Cardiac septum (tissue), 1 donor: Measurements from ENCODE around the gene SLC34A3. TPM values are rescaled to one million over a fixed set of nuclear protein-coding genes. Genes with fewer than 3 reads are reported as not detected.

ENCODE experiments used
- DNase-seq: peaks from one replicate; pipeline ENCODE4 v3.0.0-alpha.2; 2020; ENCODE audit warnings: low spot score
- intact Hi-C: fragments of 100-400 bp; cut with DNase I; formaldehyde crosslinking; loops from one replicate; pipeline ENCODE4 v1.14.0; 2022
- total RNA-seq: library from RNA; stranded (reverse); fragmentation: NEBNext Ultra II Directional; extraction: Animal tissue kit (Norgen Biotek cat#: 25700); gene quantifications from one replicate; pipeline ENCODE4 v1.2.1, GENCODE V29; 2021
- donor health status: DM: no; HTN: no; CAD: no.

Gene SLC34A3
- total RNA-seq, 1 donor from 2014 or later: not detected

DNA sequence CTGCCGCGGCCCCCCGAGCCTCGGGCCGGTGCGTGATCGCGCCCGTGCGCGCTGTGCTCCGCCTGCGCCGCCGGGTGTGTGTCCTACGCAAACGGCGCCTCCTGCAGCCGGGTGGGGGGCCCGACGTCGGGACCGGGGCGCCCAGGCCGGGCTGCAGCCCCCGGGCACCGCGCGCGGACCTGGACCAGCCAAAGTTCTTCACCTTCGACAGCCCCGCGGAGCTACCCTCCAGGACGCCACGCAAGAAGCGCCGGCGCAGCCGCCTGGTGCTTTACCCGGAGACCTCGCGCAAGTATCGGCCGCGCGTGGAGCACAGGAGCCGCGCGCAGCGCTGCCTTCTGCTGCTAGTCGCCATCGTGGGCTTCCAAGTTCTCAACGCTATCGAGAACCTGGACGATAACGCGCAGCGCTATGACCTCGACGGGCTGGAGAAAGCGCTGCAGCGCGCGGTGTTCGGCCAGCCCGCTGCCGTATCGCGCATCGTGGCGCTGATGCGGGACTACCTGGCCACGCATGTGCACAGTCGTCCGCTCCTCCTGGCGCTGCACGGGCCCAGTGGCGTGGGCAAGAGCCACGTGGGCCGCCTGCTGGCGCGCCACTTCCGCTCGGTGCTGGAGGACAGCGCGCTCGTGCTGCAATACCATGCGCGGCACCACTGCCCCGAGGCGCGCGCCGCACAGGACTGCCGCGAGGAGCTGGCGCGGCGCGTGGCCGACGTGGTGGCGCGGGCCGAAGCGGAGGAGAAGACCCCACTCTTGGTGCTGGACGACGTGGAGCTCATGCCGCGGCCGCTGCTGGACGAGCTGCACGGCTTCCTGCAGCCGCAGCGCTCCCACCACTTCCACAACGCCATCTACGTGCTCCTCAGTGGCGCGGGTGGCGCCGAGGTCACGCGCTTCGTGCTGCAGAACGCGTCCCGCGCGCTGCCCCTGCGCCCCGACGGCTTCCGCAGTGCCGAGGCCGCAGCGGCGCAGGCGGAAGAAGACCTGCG, 48.3 kb downstream of the SLC34A3 start:
- intact Hi-C loops: no loop called here
- no peak for DNase-seq

DNA sequence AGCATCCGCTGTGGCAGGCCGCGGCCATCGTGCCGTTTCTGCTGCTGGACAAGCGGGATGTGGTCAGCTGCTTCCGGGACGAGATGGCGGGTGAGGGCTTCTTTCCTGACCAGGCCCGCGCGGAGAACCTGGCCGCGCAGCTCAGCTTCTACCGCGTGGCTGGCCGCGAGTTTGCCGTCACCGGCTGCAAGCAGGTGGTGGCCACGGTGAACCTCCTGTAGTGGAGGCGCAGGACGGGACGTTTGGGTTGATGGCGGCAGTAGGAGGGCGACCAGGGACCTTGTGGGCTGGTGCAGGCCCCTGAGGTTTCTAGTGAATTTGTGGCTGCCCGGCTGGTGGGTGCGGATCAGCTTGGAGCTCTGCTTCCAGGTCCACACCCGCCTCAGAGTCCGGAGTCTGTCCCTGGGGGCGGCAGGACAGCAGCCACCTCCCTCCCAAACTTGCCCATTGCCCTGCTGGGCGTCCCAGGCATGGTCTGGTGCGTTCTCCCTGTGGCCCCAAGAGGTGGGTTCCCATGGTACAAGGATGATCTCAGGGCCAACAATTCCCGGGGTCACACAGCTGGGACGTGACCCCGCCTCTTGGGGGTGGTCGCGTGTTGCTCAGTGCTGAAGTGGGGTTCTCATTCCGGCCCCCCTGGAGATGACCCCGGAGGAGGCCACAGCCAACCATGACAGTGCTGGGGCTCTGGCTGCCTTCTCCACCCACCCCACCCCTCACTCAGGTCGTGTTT, 49.2 kb downstream of the SLC34A3 start:
- intact Hi-C loops: loop anchor here (5.0 kb wide), 1 partner anchor 167 kb away; no protein-coding TSS in a partner anchor
- DNase-seq: no peak

DNA sequence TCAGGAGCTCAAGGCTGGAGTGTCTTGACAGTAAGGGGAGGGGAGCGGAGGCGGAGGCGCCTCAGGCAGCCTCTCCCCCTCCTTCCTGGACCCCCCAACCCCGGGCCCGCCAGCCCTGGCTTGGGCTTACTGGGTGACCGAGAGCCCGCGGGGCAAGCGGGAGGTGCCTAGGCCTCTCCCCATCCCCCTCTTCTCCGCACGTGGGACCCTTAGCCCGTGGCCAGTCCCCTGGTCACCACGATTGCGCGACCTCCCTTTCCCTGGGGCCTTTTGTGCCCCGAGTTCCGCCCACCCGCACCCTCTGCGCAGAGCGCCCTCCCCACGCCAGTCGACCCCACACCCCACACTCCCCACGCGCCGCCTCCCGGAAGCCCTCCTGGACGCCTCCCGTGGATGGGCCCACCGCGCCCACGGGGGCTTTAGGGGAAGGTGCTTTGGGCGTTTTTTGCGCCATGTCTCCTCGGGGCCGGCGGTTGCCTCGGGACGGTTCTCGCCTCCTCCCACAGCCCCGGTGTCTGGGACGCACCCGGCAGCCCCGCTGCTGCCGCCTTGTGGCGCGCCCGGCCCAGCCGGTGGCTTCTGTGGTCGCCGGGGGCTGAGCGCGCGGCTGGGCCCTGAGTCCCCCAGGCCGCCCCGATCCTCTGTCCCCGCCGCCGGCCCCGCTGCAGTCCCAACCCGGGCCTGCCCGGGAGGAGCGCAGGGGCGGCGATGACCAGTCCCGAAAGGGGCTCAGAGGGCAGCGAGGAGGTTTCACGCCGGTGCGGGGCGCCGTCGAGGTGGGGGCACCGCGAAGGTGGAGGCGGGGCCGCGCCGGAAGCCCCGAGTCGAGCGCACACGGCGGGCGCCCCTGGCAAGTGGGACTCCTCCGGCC, 50.0 kb downstream of the SLC34A3 start:
- no peak for DNase-seq
- intact Hi-C loops: loop anchor here (5.0 kb wide), 1 partner anchor 167 kb away; no protein-coding TSS in a partner anchor

DNA sequence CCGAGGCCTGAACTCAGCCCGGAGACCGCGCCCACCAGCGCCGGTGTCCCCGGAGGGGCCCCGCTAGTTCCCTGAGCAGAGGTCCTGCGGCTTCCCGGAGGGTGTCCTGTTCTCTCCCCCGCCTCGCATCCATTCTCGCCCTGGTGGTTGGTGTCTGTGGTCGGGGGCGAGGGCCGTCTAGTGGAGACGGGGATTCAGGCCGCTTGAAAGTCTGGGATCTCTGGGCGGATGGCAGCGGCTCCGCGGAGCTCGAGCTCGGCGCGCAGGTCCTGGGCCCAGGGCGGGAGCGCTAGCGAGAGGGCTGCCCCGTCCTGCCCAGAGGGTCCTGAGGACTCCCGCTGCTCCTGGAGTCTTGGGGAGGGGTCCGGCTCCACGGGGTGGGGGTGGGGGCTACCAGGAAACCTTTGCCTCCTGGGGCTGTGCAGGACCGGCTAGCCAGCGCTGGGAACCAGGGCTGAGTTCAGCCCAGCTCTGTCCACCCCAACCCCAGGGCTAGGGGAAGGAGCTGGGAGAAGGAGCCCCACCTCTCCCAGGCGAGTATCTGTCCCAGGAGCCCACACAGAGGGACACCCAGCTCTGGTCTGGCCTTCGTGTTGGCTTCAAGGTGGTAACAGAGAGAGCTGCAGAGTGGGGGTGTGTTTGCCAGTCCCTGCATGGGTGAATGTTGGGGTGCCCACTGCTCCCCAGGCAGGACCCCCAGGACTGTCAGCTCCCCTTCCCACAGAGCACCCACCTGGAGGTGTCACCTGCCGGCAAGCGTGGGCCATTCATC, 50.8 kb downstream of the SLC34A3 start:
- intact Hi-C loops: loop anchor here (5.0 kb wide), 1 partner anchor 166 kb away; no protein-coding TSS in a partner anchor
- DNase-seq: peak; percentile 73

Other genes starting within 250 kb of the SLC34A3 start
- gene LCNL1, start 247.9 kb upstream of the SLC34A3 start, total RNA-seq: 5.9 TPM
- gene PAXX, start 238.5 kb upstream of the SLC34A3 start, total RNA-seq: 26.0 TPM
- gene CLIC3, start 234.3 kb upstream of the SLC34A3 start, total RNA-seq: 12.9 TPM
- 41.5 TPM for gene ABCA2, start 202.7 kb upstream of the SLC34A3 start, total RNA-seq
- gene FUT7, start 198.8 kb upstream of the SLC34A3 start, total RNA-seq: 0.22 TPM
- gene NPDC1, start 184.7 kb upstream of the SLC34A3 start, total RNA-seq: 96.4 TPM
- 0.92 TPM for gene ENTPD2, start 176.8 kb upstream of the SLC34A3 start, total RNA-seq
- 0.11 TPM for gene SAPCD2, start 160.3 kb upstream of the SLC34A3 start, total RNA-seq
- gene UAP1L1, start 153.4 kb upstream of the SLC34A3 start, total RNA-seq: 6.5 TPM
- 27.2 TPM for gene MAN1B1, start 143.9 kb upstream of the SLC34A3 start, total RNA-seq
- 150 TPM for gene DPP7, start 116.2 kb upstream of the SLC34A3 start, total RNA-seq
- gene GRIN1, start 91.7 kb upstream of the SLC34A3 start, total RNA-seq: not detected
- gene LRRC26, start 60.9 kb upstream of the SLC34A3 start, total RNA-seq: not detected
- not detected for gene TMEM210, start 58.8 kb upstream of the SLC34A3 start, total RNA-seq
- 32.5 TPM for gene ANAPC2, start 42.3 kb upstream of the SLC34A3 start, total RNA-seq
- gene SSNA1, start 42.2 kb upstream of the SLC34A3 start, total RNA-seq: 59.5 TPM
- gene TPRN, start 30.2 kb upstream of the SLC34A3 start, total RNA-seq: 13.5 TPM
- gene TMEM203, start 25.3 kb upstream of the SLC34A3 start, total RNA-seq: 40.6 TPM
- 8.0 TPM for gene NDOR1, start 25.2 kb upstream of the SLC34A3 start, total RNA-seq
- gene RNF208, start 8.7 kb upstream of the SLC34A3 start, total RNA-seq: 22.2 TPM
- not detected for gene CYSRT1, start 5.7 kb upstream of the SLC34A3 start, total RNA-seq
- gene RNF224, start 3.4 kb upstream of the SLC34A3 start, total RNA-seq: not detected
- gene TUBB4B, start 10.4 kb downstream of the SLC34A3 start, total RNA-seq: 304 TPM
- gene STPG3, start 20.4 kb downstream of the SLC34A3 start, total RNA-seq: not detected
- gene NELFB, start 24.4 kb downstream of the SLC34A3 start, total RNA-seq: 37.2 TPM
- gene TOR4A, start 46.8 kb downstream of the SLC34A3 start, total RNA-seq: 13.9 TPM
- 11.7 TPM for gene NRARP, start 71.4 kb downstream of the SLC34A3 start, total RNA-seq
- gene EXD3, start 192.3 kb downstream of the SLC34A3 start, total RNA-seq: 11.3 TPM
- gene NOXA1, start 192.5 kb downstream of the SLC34A3 start, total RNA-seq: 3.3 TPM
- gene ENTPD8, start 210.5 kb downstream of the SLC34A3 start, total RNA-seq: not detected
- 12.2 TPM for gene NSMF, start 228.4 kb downstream of the SLC34A3 start, total RNA-seq